Mesendoderm (in vitro differentiated cells): ENCODE results near the gene PACSIN2.

Source experiments
- DNase-seq: peaks from one replicate; pipeline ENCODE4 v3.0.0; 2013
- H2AK5ac ChIP-seq: 2 replicates; pipeline ENCODE4 v1.6.1; 2013; ENCODE audit warnings: low read length, inconsistent platforms
- H2BK120ac ChIP-seq: 2 replicates; pipeline ENCODE4 v1.6.1; 2013; ENCODE audit warnings: low read depth, mild to moderate bottlenecking, low read length, moderate library complexity, mixed read lengths
- H2BK15ac ChIP-seq: replicated peaks from 2 replicates; pipeline ENCODE4 v1.6.1; 2013; ENCODE audit warnings: low read depth, mild to moderate bottlenecking, moderate library complexity
- H2BK5ac ChIP-seq: 2 replicates; pipeline ENCODE4 v1.6.1; 2013; ENCODE audit warnings: low read length, inconsistent platforms
- H3K18ac ChIP-seq: 2 replicates; pipeline ENCODE4 v1.6.1; 2013; ENCODE audit warnings: mild to moderate bottlenecking, low read length, mixed read lengths
- H3K23ac ChIP-seq: one replicate; pipeline ENCODE4 v1.6.1; 2013; ENCODE audit warnings: low read length
- H3K27ac ChIP-seq: 2 replicates; pipeline ENCODE4 v1.5.1; 2013; ENCODE audit warnings: low read depth, mild to moderate bottlenecking, inconsistent platforms, low read length, moderate library complexity
- H3K27me3 ChIP-seq: 2 replicates; pipeline ENCODE4 v1.6.1; 2013; ENCODE audit warnings: low read length, control low read depth, mild to moderate bottlenecking, inconsistent platforms; ENCODE audit not compliant: insufficient read depth, poor library complexity
- H3K36me3 ChIP-seq: 2 replicates; pipeline ENCODE4 v1.6.1; 2013; ENCODE audit warnings: low read length, inconsistent platforms; ENCODE audit not compliant: control insufficient read depth, insufficient read depth
- H3K4ac ChIP-seq: one replicate; pipeline ENCODE4 v1.6.1; 2013; ENCODE audit warnings: low read depth, mild to moderate bottlenecking, low read length, moderate library complexity
- H3K4me1 ChIP-seq: 2 replicates; pipeline ENCODE4 v1.6.1; 2013; ENCODE audit warnings: low read depth, low read length, inconsistent platforms; ENCODE audit not compliant: control insufficient read depth
- H3K4me2 ChIP-seq: 2 replicates; pipeline ENCODE4 v1.6.1; 2013; ENCODE audit warnings: low read length
- H3K4me3 ChIP-seq: 2 replicates; pipeline ENCODE4 v1.5.1; 2013; ENCODE audit warnings: mild to moderate bottlenecking, low read length
- H3K56ac ChIP-seq: one replicate; pipeline ENCODE4 v1.6.1; 2013; ENCODE audit warnings: low read length
- H3K79me1 ChIP-seq: 2 replicates; pipeline ENCODE4 v1.6.1; 2013; ENCODE audit warnings: low read length, inconsistent platforms
- H3K79me2 ChIP-seq: 2 replicates; pipeline ENCODE4 v1.6.1; 2013; ENCODE audit warnings: mild to moderate bottlenecking, low read length; ENCODE audit not compliant: control insufficient read depth, insufficient read depth
- H3K9ac ChIP-seq: 2 replicates; pipeline ENCODE4 v1.6.1; 2013; ENCODE audit warnings: low read length, inconsistent platforms
- H4K5ac ChIP-seq: one replicate; pipeline ENCODE4 v1.6.1; 2013; ENCODE audit warnings: low read length
- H4K8ac ChIP-seq: one replicate; pipeline ENCODE4 v1.6.1; 2013; ENCODE audit warnings: low read depth, mild to moderate bottlenecking, control low read depth, low read length, moderate library complexity
- WGBS: extraction: QIAGEN DNeasy Blood & Tissue Kit; methylation state at CpG from one replicate; pipeline ENCODE4 v1.1.7; 2013; ENCODE audit warnings: low lambda C conversion rate, missing lambda C conversion rate; ENCODE audit not compliant: insufficient coverage; ENCODE audit errors: extremely low coverage; 5-methylcytosine and 5-hydroxymethylcytosine counted together

PACSIN2 gene

GRCh38 chr22:42883121-42883520, 131.8 kb downstream of the PACSIN2 start:
- Histone ChIP-seq H3K23ac (no peak overlapping the region), H3K18ac (no peak overlapping the region), H3K79me2 (no peaks in the 10 kb centered on the region), H2AK5ac (no peak overlapping the region), H3K4me3 (no peak overlapping the region), H3K27ac (no peak overlapping the region), H2BK15ac (no peak overlapping the region), H4K8ac (no peak overlapping the region), H4K5ac (no peak overlapping the region), H3K4me1 (peaks cover 11% of the 10 kb centered on the region), H2BK5ac (no peak overlapping the region), H3K9ac (no peak overlapping the region), H3K27me3 (no peaks in the 10 kb centered on the region), H3K56ac (no peak overlapping the region), H3K79me1 (no peaks in the 10 kb centered on the region), H3K36me3 (peaks cover 12% of the 10 kb centered on the region), H3K4me2 (no peak overlapping the region), H3K4ac (no peak overlapping the region), H2BK120ac (no peak overlapping the region)
- WGBS = no CpG with 5 or more reads among the region's 8 CpGs
- no peak for DNase-seq

GRCh38 chr22:42881982-42882656, 132.8 kb downstream of the PACSIN2 start:
- Histone ChIP-seq H3K36me3 (peaks cover 10% of the 10 kb centered on the region), H3K56ac (no peak overlapping the region), H4K5ac (no peak overlapping the region), H3K79me1 (no peaks in the 10 kb centered on the region), H3K23ac (no peak overlapping the region), H2AK5ac (no peak overlapping the region), H3K18ac (no peak overlapping the region), H3K9ac (no peak overlapping the region), H2BK5ac (no peak overlapping the region), H2BK120ac (no peak overlapping the region), H4K8ac (no peak overlapping the region), H3K27ac (no peak overlapping the region), H3K4me2 (no peak overlapping the region), H3K79me2 (no peaks in the 10 kb centered on the region), H3K4me3 (no peak overlapping the region), H3K4me1 (peaks cover 11% of the 10 kb centered on the region), H3K27me3 (no peaks in the 10 kb centered on the region), H2BK15ac (no peak overlapping the region), H3K4ac (no peak overlapping the region)
- DNase-seq = peak; percentile 51
- WGBS = no CpG with 5 or more reads among the region's 10 CpGs

- no peak overlapping the region for H3K4ac ChIP-seq
- H4K8ac ChIP-seq = no peak overlapping the region
- H3K27ac ChIP-seq = no peak overlapping the region
- H3K79me2 ChIP-seq = no peaks in the 10 kb centered on the region
- H2BK15ac ChIP-seq = no peak overlapping the region
- no peak overlapping the region for H4K5ac ChIP-seq
- H3K9ac ChIP-seq = no peak overlapping the region
- peaks cover 13% of the 10 kb centered on the region for H3K36me3 ChIP-seq
- no peak overlapping the region for H2BK5ac ChIP-seq
- H3K56ac ChIP-seq = no peak overlapping the region
- no peak overlapping the region for H3K4me3 ChIP-seq
- no CpG with 5 or more reads among the region's 12 CpGs for WGBS
- no peak overlapping the region for H2AK5ac ChIP-seq
- H2BK120ac ChIP-seq = no peak overlapping the region
- H3K4me2 ChIP-seq = no peak overlapping the region
- H3K79me1 ChIP-seq = no peaks in the 10 kb centered on the region
- H3K18ac ChIP-seq = no peak overlapping the region
- H3K23ac ChIP-seq = no peak overlapping the region
- DNase-seq = no peak
- no peaks in the 10 kb centered on the region for H3K27me3 ChIP-seq
- peaks cover 11% of the 10 kb centered on the region for H3K4me1 ChIP-seq
Observed at GRCh38 chr22:42881298-42881697, 133.7 kb downstream of the PACSIN2 start.

- Histone ChIP-seq H3K4me1 (peaks cover 11% of the 10 kb centered on the region), H3K4me3 (no peak overlapping the region), H2BK15ac (no peak overlapping the region), H2BK120ac (no peak overlapping the region), H3K4me2 (no peak overlapping the region), H4K5ac (no peak overlapping the region), H2AK5ac (no peak overlapping the region), H3K79me1 (no peaks in the 10 kb centered on the region), H3K56ac (no peak overlapping the region), H3K27me3 (no peaks in the 10 kb centered on the region), H3K18ac (no peak overlapping the region), H3K23ac (no peak overlapping the region), H2BK5ac (no peak overlapping the region), H4K8ac (no peak overlapping the region), H3K9ac (no peak overlapping the region), H3K4ac (no peak overlapping the region), H3K27ac (no peak overlapping the region), H3K79me2 (no peaks in the 10 kb centered on the region), H3K36me3 (peaks cover 13% of the 10 kb centered on the region)
- no CpG with 5 or more reads among the region's 8 CpGs for WGBS
- DNase-seq = peak; percentile 31
Observed at GRCh38 chr22:42880815-42881214, 134.1 kb downstream of the PACSIN2 start.

GRCh38 chr22:42879371-42880021, 135.5 kb downstream of the PACSIN2 start:
- Histone ChIP-seq H3K4ac (no peak overlapping the region), H2BK120ac (no peak overlapping the region), H3K18ac (no peak overlapping the region), H3K9ac (no peak overlapping the region), H2BK5ac (no peak overlapping the region), H3K27ac (no peak overlapping the region), H3K27me3 (no peaks in the 10 kb centered on the region), H3K4me2 (no peak overlapping the region), H2BK15ac (no peak overlapping the region), H3K4me1 (no peaks in the 10 kb centered on the region), H3K36me3 (peaks cover 13% of the 10 kb centered on the region), H4K5ac (no peak overlapping the region), H3K79me2 (no peaks in the 10 kb centered on the region), H3K79me1 (no peaks in the 10 kb centered on the region), H3K23ac (no peak overlapping the region), H2AK5ac (no peak overlapping the region), H3K56ac (no peak overlapping the region), H4K8ac (no peak overlapping the region), H3K4me3 (no peak overlapping the region)
- no peak for DNase-seq
- WGBS = no CpG with 5 or more reads among the region's 14 CpGs
